Measurements from ENCODE around the gene MFAP5.

The MFAP5 gene

GRCh38 chr12:8687846-8688601 is 25.4 kb upstream of the MFAP5 start:
- no peak for TF ChIP-seq CTCF (conservative IDR thresholded peaks at IDR 0.05)
- TF ChIP-seq ZFX (IDR thresholded peaks at IDR 0.05): no peak
- H3K27ac ChIP-seq: no peak overlapping the region

- H3K27ac ChIP-seq: no peak overlapping the region
- TF ChIP-seq CTCF (conservative IDR thresholded peaks at IDR 0.05) (no peak), ZFX (IDR thresholded peaks at IDR 0.05) (no peak)
Observed at GRCh38 chr12:8685051-8685450, 22.4 kb upstream of the MFAP5 start.

GRCh38 chr12:8681129-8681884 is 18.7 kb upstream of the MFAP5 start:
- no peak for TF ChIP-seq CTCF (conservative IDR thresholded peaks at IDR 0.05)
- no peak overlapping the region for H3K27ac ChIP-seq

GRCh38 chr12:8680533-8680932 is 17.9 kb upstream of the MFAP5 start:
- no peak overlapping the region for H3K27ac ChIP-seq

GRCh38 chr12:8678661-8679111 is 16.1 kb upstream of the MFAP5 start:
- TF ChIP-seq ZFX (IDR thresholded peaks at IDR 0.05) (no peak), CTCF (conservative IDR thresholded peaks at IDR 0.05) (no peak)
- H3K27ac ChIP-seq: no peak overlapping the region

More at GRCh38 chr12:8680533-8680932, 17.9 kb upstream of the MFAP5 start:
- TF ChIP-seq ZFX (IDR thresholded peaks at IDR 0.05) (no peak), CTCF (conservative IDR thresholded peaks at IDR 0.05) (peak; percentile 24)

- TF ChIP-seq ZFX (IDR thresholded peaks at IDR 0.05): no peak
- no peak for TF ChIP-seq CTCF (conservative IDR thresholded peaks at IDR 0.05)
- H3K27ac ChIP-seq: no peak overlapping the region
Observed at GRCh38 chr12:8677362-8677761, 14.7 kb upstream of the MFAP5 start.

GRCh38 chr12:8676651-8677050 is 14.0 kb upstream of the MFAP5 start:
- no peak overlapping the region for H3K27ac ChIP-seq
- no peak for TF ChIP-seq CTCF (conservative IDR thresholded peaks at IDR 0.05)
- no peak for TF ChIP-seq ZFX (IDR thresholded peaks at IDR 0.05)

All from C4-2B (cell line).